ENCODE data around the gene MYMK.

The MYMK gene

DNA sequence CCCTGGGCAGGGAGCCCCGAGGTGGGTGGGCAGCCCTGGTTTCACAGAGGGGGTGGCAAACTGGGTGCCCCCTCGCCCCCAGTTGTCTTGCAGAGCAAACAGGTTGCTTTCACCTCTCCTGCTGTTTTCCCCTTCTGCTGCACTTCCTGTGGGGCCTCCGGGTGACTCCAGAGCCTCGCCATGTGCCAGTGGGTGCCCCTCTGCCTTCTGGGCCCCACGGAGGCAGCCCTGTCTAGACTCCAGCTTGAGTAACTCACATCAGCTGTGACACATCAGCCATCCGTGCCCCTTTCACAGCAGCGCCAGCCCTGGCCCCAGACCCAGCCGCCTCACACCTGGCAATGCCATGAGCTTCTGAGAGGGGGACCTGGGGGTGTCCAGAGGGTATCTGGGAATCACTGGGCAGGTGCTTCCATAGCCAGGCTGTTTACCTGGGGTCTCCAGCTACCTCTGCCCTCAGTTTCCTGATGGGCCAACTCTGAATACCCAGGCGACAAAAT is 46.7 kb upstream of the MYMK start:
- peaks cover 14% of the 10 kb centered on the region for H3K27me3 Mint-ChIP-seq (ENCODE audit: low read depth)
- TF ChIP-seq, protein P1, sequence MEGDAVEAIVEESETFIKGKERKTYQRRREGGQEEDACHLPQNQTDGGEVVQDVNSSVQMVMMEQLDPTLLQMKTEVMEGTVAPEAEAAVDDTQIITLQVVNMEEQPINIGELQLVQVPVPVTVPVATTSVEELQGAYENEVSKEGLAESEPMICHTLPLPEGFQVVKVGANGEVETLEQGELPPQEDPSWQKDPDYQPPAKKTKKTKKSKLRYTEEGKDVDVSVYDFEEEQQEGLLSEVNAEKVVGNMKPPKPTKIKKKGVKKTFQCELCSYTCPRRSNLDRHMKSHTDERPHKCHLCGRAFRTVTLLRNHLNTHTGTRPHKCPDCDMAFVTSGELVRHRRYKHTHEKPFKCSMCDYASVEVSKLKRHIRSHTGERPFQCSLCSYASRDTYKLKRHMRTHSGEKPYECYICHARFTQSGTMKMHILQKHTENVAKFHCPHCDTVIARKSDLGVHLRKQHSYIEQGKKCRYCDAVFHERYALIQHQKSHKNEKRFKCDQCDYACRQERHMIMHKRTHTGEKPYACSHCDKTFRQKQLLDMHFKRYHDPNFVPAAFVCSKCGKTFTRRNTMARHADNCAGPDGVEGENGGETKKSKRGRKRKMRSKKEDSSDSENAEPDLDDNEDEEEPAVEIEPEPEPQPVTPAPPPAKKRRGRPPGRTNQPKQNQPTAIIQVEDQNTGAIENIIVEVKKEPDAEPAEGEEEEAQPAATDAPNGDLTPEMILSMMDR (IDR thresholded peaks at IDR 0.05; ENCODE audit: unreplicated experiment in 3 of 3), result no peak
- no peak overlapping the region for H3K4me3 Mint-ChIP-seq
- H3K27ac Mint-ChIP-seq, result no peak overlapping the region
- H3K9me3 Mint-ChIP-seq, result no peaks in the 10 kb centered on the region
- no peaks in the 10 kb centered on the region for H3K36me3 Mint-ChIP-seq (ENCODE audit: low read depth)
- H3K4me1 Mint-ChIP-seq, result peaks cover 23% of the 10 kb centered on the region

DNA sequence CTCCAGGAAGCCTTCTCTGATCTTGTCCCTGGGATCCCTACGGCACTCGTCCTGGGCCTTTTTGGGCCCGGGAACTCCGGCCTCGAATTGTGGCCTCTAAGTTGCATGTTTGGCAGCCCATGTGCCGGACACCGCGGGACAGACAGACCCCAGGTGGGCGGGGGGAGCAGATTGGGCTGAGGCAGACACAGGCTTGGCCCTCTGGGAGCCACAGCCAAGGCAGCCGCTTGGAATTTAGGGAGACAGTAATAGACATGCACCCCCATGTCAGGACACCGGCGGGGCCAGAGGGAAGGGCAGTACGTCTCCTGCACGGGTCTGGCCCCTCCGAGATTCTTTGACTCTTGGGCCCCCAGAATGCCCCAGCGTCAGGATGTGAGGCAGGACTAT is 45.9 kb upstream of the MYMK start:
- TF ChIP-seq, protein P1 (IDR thresholded peaks at IDR 0.05; ENCODE audit: unreplicated experiment in 3 of 3), result no peak
- Mint-ChIP-seq H3K36me3 (ENCODE audit: low read depth) (no peaks in the 10 kb centered on the region), H3K4me1 (peaks cover 21% of the 10 kb centered on the region), H3K4me3 (no peak overlapping the region), H3K9me3 (no peaks in the 10 kb centered on the region), H3K27me3 (ENCODE audit: low read depth) (peaks cover 12% of the 10 kb centered on the region), H3K27ac (no peak overlapping the region)

DNA sequence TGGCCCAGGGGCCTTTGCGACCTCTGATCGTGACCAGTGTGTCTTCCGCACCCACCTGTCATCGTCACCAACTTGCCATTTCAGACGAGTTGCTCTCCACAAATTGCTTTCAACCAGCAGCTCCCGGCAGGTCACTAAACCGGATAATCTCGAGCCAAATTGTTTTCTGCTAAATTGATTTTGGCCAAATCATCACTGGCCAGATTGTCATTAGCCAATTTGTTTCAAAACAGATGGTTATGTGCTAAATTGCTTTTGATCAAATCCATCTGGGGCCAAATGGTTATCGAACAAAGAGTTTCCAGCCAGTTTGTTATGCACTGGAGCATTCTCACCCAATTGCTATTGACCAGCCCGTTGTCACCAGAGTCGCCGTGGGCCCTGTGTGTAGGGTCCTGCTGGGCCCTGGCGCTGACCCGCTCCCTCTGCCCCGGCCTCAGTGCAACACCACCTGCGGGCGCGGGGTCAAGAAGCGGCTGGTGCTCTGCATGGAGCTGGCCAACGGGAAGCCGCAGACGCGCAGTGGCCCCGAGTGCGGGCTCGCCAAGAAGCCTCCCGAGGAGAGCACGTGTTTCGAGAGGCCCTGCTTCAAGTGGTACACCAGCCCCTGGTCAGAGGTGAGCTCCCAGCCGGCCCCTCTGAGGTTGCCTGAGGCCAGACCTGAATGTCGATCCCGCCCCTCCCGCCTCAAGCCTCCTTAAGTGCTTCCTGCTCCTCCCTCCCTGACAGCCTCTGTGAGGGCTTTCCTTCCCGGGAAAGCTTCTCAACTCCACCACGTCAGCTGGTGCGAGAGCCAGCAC is 45.3 kb upstream of the MYMK start:
- H3K27ac Mint-ChIP-seq, result no peak overlapping the region
- TF ChIP-seq, protein P1 (IDR thresholded peaks at IDR 0.05; ENCODE audit: unreplicated experiment in 3 of 3), result no peak
- no peak overlapping the region for H3K4me3 Mint-ChIP-seq
- H3K4me1 Mint-ChIP-seq, result peaks cover 22% of the 10 kb centered on the region
- H3K27me3 Mint-ChIP-seq (ENCODE audit: low read depth), result peaks cover 9% of the 10 kb centered on the region
- no peaks in the 10 kb centered on the region for H3K36me3 Mint-ChIP-seq (ENCODE audit: low read depth)
- H3K9me3 Mint-ChIP-seq, result no peaks in the 10 kb centered on the region

DNA sequence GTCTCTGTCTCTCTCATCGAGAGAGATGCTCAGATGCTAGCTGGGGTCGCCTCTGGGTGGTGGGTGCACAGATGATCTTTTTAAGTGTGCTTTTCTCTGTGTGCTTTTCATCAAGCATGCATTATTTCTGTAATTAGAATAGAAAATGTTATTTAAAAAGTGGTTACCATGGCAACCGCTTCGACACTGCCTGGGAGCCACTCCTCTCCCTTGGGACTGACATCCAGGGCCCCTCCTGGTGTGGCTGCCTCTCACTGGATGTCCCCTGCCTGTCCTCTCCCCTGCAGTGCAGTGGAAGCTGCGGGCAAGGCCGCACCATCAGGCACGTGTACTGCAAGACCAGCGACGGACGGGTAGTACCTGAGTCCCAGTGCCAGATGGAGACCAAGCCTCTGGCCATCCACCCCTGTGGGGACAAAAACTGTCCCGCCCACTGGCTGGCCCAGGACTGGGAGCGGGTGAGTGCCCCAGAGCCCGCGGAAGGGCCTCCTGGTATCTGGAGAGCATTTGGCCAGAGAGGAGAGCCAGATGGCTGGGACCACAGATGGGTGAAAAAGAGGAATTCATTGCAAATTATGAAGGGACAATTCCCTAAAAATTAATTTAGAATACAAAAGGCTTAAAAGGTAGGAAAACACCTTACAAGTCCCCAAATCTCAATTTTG is 44.5 kb upstream of the MYMK start:
- Mint-ChIP-seq H3K36me3 (ENCODE audit: low read depth) (no peaks in the 10 kb centered on the region), H3K27ac (peak overlapping the region in 2 of 3 experiments; percentile 4 to 68), H3K4me1 (peaks cover 22% of the 10 kb centered on the region), H3K9me3 (no peaks in the 10 kb centered on the region), H3K4me3 (no peak overlapping the region), H3K27me3 (ENCODE audit: low read depth) (peaks cover 16% of the 10 kb centered on the region)
- TF ChIP-seq, protein P1 (IDR thresholded peaks at IDR 0.05; ENCODE audit: unreplicated experiment in 3 of 3), result no peak

DNA sequence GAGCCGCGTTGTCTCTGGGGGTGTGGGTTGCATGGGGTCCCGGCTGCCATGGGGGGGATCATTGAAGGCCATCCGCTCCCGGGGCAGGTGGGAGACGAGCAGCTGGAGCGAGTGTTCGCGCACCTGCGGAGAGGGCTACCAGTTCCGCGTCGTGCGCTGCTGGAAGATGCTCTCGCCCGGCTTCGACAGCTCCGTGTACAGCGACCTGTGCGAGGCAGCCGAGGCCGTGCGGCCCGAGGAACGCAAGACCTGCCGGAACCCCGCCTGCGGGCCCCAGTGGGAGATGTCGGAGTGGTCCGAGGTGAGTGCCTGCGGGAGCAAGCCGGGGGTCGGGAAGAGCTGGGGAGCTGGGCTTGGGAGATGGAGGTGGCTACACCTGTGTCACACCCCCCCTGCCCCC is 43.4 kb upstream of the MYMK start:
- TF ChIP-seq, protein P1 (IDR thresholded peaks at IDR 0.05; ENCODE audit: unreplicated experiment in 3 of 3), result no peak
- Mint-ChIP-seq H3K4me3 (no peak overlapping the region), H3K36me3 (ENCODE audit: low read depth) (no peaks in the 10 kb centered on the region), H3K27me3 (ENCODE audit: low read depth) (peaks cover 16% of the 10 kb centered on the region), H3K4me1 (peaks cover 28% of the 10 kb centered on the region), H3K27ac (no peak overlapping the region), H3K9me3 (no peaks in the 10 kb centered on the region)

All from nephron (organoid).